Omental fat pad (tissue), 4 donors: ENCODE results near the gene CD99. TPM values are rescaled to one million over a fixed set of nuclear protein-coding genes. Genes with fewer than 3 reads are reported as not detected.

Source experiments
- ATAC-seq: fragments of 150-250 bp; one replicate; pipeline ENCODE4 v1.9.1; 2016; ENCODE audit warnings: mild to moderate bottlenecking, moderate library complexity; ENCODE audit not compliant: low FRiP score
- DNase-seq: peaks from one replicate; pipeline ENCODE4 v3.0.0-alpha.2; 2019; ENCODE audit warnings: low spot score
- total RNA-seq, 4 donors: library from RNA; depleted of rRNA; stranded (reverse); fragments of >200 nt; gene quantifications; one replicate each; pipeline ENCODE4 v1.1.0, GENCODE V29; 2016
- TF ChIP-seq, protein P1 (sequence below), 3 donors: fragments of 450-650 bp; IDR thresholded peaks; one replicate each; pipeline ENCODE4 v1.5.1; 2016 to 2017; ENCODE audit warnings: antibody characterized with exemption in 3 of 3, mild to moderate bottlenecking in 3 of 3, moderate library complexity in 2 of 3

Gene CD99, protein sequence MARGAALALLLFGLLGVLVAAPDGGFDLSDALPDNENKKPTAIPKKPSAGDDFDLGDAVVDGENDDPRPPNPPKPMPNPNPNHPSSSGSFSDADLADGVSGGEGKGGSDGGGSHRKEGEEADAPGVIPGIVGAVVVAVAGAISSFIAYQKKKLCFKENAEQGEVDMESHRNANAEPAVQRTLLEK
- 100 to 1,000 TPM; 206 to 412 (median 295) TPM for total RNA-seq

DNA sequence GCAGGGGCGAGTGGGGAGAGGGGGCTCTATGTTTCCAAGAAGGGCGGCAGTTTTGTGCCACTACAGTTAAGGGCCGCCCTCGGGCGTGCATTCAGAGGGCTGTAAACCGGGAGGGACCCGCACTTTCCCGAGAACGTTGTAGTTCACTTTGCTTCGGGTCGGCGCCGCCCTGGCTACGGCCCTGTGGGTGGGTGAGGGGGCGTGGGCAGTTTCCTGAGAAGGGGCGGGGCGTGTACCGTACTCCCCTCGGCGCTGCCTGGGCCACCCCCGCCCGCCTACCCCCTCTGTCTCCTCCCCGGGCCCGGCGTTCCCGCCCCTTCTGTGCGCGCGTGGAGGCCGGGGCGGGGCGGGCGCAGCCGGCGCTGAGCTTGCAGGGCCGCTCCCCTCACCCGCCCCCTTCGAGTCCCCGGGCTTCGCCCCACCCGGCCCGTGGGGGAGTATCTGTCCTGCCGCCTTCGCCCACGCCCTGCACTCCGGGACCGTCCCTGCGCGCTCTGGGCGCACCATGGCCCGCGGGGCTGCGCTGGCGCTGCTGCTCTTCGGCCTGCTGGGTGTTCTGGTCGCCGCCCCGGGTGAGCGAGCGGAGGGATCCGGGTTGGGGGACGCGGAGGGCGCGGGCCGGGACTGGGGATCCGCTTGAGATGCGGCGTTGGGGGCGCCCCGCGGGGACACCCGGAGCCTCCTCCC, at the start of gene CD99:
Gene CD99, plus strand, starts transcription at position 440 of the 687 bp plus-strand sequence. Its CDS starts 66 bp downstream, at position 506.
- DNase-seq (peak; percentile 68), ATAC-seq (peak; percentile 95)
- TF ChIP-seq, protein P1, sequence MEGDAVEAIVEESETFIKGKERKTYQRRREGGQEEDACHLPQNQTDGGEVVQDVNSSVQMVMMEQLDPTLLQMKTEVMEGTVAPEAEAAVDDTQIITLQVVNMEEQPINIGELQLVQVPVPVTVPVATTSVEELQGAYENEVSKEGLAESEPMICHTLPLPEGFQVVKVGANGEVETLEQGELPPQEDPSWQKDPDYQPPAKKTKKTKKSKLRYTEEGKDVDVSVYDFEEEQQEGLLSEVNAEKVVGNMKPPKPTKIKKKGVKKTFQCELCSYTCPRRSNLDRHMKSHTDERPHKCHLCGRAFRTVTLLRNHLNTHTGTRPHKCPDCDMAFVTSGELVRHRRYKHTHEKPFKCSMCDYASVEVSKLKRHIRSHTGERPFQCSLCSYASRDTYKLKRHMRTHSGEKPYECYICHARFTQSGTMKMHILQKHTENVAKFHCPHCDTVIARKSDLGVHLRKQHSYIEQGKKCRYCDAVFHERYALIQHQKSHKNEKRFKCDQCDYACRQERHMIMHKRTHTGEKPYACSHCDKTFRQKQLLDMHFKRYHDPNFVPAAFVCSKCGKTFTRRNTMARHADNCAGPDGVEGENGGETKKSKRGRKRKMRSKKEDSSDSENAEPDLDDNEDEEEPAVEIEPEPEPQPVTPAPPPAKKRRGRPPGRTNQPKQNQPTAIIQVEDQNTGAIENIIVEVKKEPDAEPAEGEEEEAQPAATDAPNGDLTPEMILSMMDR (IDR thresholded peaks at IDR 0.05): no peak

DNA sequence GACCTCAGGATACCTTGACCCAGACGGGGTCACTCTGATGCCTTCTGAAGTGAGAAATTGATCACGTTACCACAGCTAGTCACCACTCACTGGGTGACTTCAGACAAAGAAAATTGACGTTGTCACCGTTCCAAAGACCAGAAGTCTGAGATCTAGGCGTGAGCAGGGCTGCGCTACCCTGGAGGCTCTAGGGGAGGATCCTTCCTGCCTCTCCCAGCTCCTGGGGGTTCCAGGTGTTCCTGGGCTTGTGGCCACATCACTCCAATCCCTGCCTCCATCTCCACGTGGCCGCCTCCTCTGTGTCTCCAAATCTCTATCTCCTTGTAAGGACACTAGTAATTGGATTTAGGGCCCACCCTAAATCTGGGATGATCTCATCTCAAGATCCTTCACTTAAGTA, 48.9 kb upstream of the CD99 start:
- ATAC-seq: no peak
- TF ChIP-seq, protein P1 (IDR thresholded peaks at IDR 0.05): no peak
- no peak for DNase-seq

DNA sequence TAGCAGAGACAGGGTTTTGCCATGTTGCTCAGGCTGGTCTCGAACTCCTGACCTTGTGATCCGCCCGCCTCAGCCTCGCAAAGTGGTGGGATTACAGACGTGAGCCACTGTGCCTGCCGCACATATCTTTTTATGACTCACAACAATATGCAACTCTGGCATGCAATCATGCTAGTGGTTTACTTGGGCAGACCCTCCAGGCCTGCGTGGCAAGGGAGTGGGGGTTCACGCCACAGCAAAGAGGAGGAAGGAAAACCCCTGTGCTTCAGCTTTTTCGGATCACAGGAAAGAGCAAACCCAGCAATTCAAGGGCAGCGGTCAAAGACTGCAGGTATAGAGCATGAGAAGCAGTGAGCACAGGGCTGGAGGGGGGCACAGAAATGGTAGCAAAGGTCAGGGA, 48.3 kb upstream of the CD99 start:
- ATAC-seq (no peak), DNase-seq (no peak)
- TF ChIP-seq, protein P1 (IDR thresholded peaks at IDR 0.05): no peak

DNA sequence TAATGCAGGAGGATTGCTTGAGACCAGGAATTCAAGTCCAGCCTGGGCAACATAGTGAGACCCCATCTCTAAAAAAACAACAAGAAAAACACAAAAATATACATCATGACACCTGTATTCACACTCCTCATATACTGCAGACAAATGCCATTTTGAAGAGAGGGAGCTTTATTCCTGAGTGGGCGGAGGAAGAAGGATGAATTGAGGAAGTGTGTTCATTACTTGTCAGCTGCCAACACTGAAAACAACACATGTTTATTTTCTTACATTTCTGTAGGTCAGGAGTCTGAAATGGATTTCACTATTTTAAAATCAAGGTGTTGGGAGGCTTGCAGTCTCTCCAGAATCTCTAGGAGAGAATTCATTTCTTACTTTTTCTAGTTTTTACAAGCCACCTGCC, 47.2 kb upstream of the CD99 start:
- TF ChIP-seq, protein P1 (IDR thresholded peaks at IDR 0.05): no peak
- no peak for DNase-seq

DNA sequence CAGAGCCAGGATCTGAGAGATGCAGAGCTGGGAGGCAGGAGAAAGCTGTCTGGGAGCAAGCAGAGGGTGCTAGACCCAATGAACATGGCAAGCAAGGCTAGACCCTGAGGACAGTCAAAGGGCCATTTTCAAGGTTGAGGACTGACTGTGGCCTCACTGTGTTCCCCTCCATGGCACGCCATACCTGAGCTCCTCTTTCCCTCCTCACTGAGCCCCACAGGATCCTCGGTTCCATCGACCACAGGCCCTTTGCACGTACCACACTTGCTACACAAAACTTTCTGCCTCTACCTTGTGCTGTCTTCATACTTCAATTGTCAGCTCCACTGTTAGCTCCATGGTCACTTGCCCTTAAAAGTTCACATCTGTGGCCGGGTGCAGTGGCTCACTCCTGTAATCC, 45.5 kb upstream of the CD99 start:
- no peak for DNase-seq
- TF ChIP-seq, protein P1 (IDR thresholded peaks at IDR 0.05): no peak
- no peak for ATAC-seq

More for the DNA sequence above, 47.2 kb upstream of the CD99 start:
- ATAC-seq: no peak

DNA sequence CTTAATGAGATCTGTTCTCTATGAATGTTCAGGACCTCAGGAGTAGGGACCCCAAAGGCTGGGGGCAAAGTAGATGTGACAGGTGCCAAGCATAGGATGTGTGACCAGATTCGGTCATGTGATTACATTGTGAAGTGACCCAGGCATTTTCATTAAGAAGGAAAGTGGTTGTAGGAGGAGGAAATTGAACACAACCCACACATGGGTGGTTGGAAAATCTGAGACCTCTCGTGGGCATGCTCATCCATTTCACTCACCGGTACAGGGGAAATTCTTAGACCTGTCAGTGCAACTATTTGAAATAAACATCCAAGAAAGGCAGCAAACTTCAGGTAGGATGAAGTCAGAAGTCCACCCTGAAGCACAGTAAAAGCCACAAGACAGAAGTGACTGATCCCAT, 43.5 kb upstream of the CD99 start:
- DNase-seq: no peak
- ATAC-seq: no peak
- TF ChIP-seq, protein P1 (IDR thresholded peaks at IDR 0.05): no peak

DNA sequence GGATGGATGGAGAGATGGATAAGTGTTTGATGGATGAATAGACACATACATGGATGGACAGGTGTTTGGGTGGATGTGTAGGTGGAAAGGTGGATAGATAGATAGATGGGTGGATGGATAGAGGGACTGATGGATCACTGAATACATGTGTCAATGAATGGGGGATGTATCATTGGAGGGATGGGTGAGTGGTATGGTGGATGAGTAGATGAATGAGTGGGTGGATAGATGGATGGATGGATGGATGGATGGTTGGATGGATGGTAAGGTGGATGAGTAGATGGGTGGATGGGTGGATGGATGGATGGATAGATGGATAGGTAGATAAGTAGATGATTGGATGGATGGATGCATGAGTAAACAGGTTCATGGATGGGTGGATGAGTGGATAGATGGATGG, 41.1 kb upstream of the CD99 start:
- ATAC-seq: no peak

More for the DNA sequence above, 41.1 kb upstream of the CD99 start:
- DNase-seq: no peak
- TF ChIP-seq, protein P1 (IDR thresholded peaks at IDR 0.05): no peak
